ENCODE results near the gene NR3C1. TPM values are rescaled to one million over a fixed set of nuclear protein-coding genes. Genes with fewer than 3 reads are reported as not detected.

The NR3C1 gene
- total RNA-seq: 10 to 100 TPM; 51.2 to 54.0 TPM

DNA sequence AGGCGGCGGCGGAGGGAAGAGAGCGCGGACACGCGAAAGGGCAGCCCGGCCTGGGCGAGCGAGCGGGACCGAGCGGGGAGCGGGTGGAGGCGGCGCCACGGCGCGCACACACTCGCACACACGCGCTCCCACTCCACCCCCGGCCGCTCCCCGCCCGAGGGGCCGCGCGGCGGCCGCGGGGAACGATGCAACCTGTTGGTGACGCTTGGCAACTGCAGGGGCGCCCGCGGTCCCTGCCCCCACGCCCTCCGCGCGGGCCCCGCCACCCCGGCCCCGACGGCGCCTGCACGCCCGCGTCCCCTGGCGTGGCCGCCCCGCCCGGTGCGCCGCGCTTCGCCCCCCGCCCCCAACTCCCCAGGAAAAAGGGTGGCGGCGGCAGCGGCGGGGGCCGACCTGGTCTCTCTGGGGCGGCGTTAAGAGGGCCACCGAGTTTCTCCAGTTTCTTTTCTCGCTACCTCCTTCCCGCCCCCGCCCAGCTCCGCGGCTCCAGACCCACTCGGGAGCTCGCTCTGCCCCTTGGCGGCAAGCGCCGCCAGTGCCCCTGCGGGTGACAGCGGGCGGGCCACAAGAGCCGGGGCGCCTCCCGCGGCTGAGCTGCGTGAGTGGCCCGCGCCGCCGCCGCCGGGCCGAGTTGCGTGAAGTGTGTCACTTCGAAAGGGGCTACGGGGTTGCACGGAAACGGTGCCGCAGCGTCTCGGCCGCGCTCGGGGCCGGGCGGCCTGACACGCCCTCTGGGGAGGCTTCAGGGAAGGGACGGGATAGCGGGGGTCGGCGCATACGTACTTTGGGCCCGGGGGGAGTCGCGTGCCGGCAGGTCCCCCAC is at the start of gene NR3C1:
Gene NR3C1, minus strand, starts transcription at position 94 of the 823 bp plus-strand sequence. CDS start 2,847 bp downstream, outside the sequence.
- DNase-seq: peak; percentile 88
- peaks cover 3% of the 10 kb centered on the region for H3K27me3 Mint-ChIP-seq
- H3K4me1 Mint-ChIP-seq: peaks cover 42% of the 10 kb centered on the region
- peak within 1 kb of the TSS; percentile 99 for H3K27ac Mint-ChIP-seq
- no peaks in the 10 kb centered on the region for H3K9me3 Mint-ChIP-seq
- H3K36me3 Mint-ChIP-seq: peaks cover 37% of the 10 kb centered on the region
- peak within 1 kb of the TSS; percentile 88 for H3K4me3 Mint-ChIP-seq

DNA sequence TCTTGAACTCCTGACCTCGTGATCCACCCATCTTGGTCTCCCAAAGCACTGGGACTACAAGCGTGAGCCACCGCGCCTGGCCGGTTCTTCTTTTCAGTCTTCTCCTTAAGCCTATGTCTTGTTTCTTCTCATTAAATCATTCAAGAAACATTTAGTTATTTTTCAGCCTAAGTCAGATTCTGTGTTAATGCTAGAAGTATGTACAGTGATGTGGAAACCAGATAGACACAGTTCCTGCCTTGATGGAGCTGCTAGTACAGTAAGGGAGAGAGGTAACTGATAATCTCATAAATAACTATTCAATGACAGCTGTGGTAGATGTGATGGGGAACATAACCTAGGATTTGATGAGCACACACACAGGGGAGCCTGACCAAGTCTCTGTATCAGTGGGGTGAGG is 46.3 kb upstream of the NR3C1 start:
- Mint-ChIP-seq H3K4me3 (no peak overlapping the region), H3K9me3 (no peaks in the 10 kb centered on the region), H3K27ac (no peak overlapping the region), H3K4me1 (peaks cover 15% of the 10 kb centered on the region), H3K36me3 (no peaks in the 10 kb centered on the region), H3K27me3 (no peaks in the 10 kb centered on the region)
- DNase-seq: no peak

DNA sequence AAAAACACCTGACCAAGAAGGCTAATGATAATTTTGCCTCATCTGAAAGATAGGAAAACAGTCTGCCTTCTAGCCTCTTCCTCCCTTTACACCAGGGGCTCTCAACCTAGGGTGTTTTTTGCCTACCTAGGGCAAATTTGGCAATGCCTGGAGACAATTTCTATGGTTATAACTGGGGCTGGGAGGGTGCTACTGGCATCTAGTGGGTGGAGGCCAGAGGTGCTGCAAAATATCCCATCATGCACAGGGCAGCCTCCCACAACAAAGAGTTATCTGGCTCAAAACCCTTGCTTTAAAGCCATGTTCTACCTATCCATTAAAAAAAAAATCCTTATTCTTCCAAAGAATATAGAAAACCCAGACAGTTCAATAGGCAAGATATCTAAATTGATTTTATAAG is 45.0 kb upstream of the NR3C1 start:
- H3K36me3 Mint-ChIP-seq: no peaks in the 10 kb centered on the region
- H3K27ac Mint-ChIP-seq: no peak overlapping the region
- H3K4me3 Mint-ChIP-seq: no peak overlapping the region
- no peaks in the 10 kb centered on the region for H3K9me3 Mint-ChIP-seq
- H3K27me3 Mint-ChIP-seq: no peaks in the 10 kb centered on the region
- DNase-seq: no peak
- peaks cover 15% of the 10 kb centered on the region for H3K4me1 Mint-ChIP-seq

DNA sequence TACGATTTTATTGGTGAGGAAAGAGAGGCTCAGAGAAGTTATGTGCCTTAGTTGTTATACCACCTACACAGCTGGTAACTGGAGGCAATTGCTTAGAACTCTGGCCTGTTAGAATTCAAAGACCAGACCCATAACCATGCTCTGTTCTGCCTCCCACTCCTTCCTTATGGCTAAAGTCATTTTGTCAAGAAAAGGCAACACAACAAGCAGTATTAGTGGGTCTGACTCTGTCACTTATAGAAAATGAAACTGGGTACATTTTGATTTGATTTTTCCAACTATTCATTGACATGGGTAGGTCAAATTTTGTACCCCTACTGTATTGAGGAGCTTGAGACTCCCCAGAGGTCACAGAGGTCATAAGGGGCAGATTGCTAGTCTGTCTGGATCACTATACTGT is 44.5 kb upstream of the NR3C1 start:
- Mint-ChIP-seq H3K4me3 (no peak overlapping the region), H3K27ac (no peak overlapping the region), H3K9me3 (no peaks in the 10 kb centered on the region), H3K27me3 (no peaks in the 10 kb centered on the region), H3K4me1 (peaks cover 15% of the 10 kb centered on the region), H3K36me3 (no peaks in the 10 kb centered on the region)
- DNase-seq: no peak

DNA sequence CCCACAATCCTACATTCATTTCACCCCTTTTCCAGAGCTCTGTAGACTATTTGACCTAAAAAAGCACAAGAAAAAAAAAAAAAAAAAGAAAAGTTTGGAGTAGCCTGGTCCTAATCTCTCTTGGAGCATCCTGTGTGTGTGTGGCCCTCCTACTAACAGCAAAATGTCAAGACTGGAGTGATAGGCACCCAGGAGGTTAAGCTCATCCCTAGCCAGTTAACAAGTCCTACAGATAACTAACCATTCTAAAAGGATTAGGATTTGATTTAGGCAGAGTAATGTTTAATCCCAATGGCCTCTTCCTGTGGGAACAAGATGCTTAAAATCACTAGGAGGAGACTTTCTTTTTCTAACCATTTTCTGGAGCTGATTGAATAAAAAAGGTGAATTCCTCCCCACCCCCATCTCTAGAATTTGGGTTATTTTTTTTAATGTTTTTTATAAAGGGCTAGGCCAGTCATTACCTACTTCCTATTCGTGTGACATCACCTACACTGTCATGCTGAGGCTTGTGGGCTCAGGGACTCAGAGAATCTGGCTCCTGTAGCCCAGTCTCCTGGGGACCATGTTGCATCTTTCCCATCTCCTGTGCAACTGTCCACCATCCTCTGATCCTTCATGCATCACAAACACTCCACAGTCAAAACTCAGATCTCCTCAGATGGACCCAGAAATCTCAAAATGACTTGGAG is 43.2 kb upstream of the NR3C1 start:
- Mint-ChIP-seq H3K4me3 (no peak overlapping the region), H3K4me1 (peaks cover 15% of the 10 kb centered on the region), H3K36me3 (no peaks in the 10 kb centered on the region), H3K9me3 (no peaks in the 10 kb centered on the region), H3K27ac (peak overlapping the region; percentile 12), H3K27me3 (no peaks in the 10 kb centered on the region)
- no peak for DNase-seq

DNA sequence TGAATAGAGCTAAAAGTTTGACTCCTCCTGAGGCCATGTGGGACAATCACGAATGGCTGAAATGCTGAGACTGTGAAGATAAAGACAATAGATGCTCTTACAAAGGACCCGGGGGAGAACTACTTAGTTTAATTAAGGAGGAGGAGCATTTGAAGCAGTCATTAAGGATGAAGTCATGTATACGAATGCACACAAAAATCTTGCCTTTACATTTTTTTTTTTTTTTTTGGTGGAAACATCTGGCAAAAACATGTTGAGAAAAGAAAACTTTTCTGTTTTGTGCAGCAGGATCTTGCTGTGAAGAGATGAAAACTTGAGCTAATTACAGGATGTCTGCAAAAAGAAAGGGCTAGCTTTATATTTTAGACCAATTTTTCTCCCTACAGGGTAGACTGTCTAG is 42.3 kb upstream of the NR3C1 start:
- H3K27me3 Mint-ChIP-seq: no peaks in the 10 kb centered on the region
- H3K4me3 Mint-ChIP-seq: no peak overlapping the region
- H3K9me3 Mint-ChIP-seq: no peaks in the 10 kb centered on the region
- DNase-seq: no peak
- H3K27ac Mint-ChIP-seq: no peak overlapping the region
- H3K36me3 Mint-ChIP-seq: no peaks in the 10 kb centered on the region
- peaks cover 15% of the 10 kb centered on the region for H3K4me1 Mint-ChIP-seq

DNA sequence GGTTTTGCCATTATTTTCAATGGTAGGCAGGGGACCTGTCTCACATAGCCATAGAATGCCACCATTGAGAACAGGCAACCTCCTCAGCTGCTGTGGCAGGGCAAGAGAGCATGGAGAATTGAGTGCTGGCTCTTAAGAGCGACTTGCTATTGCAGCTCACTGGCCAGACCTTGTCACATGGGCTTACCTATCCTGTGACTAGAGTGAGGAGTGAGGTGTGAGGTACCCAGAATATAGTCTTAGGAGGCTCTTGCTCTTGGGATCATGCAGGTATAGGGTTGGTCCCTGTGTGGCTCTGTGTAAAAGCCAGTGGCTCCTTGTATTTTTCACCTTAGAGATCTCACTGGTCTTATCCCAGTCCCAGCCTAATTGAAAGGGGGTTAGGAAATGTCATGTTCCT is 39.8 kb upstream of the NR3C1 start:
- Mint-ChIP-seq H3K27me3 (no peaks in the 10 kb centered on the region), H3K36me3 (no peaks in the 10 kb centered on the region), H3K4me3 (no peak overlapping the region), H3K9me3 (no peaks in the 10 kb centered on the region), H3K4me1 (peaks cover 11% of the 10 kb centered on the region), H3K27ac (no peak overlapping the region)
- no peak for DNase-seq

DNA sequence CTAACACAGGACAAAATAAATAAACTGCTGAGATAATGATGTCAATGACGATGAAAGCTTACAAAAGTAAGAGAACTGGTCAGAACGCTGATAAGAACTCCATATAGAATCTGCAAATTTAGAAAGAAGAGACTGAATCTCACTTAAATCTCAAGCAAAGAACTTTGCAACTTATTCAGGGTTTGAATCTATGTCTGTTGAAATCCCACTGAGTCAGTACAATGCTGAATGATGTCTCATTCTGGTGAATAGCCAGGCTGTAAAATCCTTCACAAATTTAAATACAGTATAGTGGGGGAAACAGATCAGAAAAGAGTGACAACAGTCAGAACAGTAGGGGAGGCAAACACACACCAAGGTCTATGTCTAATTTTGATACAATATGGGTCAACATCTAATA is 38.9 kb upstream of the NR3C1 start:
- Mint-ChIP-seq H3K36me3 (no peaks in the 10 kb centered on the region), H3K27me3 (no peaks in the 10 kb centered on the region), H3K4me1 (peaks cover 12% of the 10 kb centered on the region), H3K9me3 (no peaks in the 10 kb centered on the region), H3K27ac (no peak overlapping the region), H3K4me3 (no peak overlapping the region)
- no peak for DNase-seq

DNA sequence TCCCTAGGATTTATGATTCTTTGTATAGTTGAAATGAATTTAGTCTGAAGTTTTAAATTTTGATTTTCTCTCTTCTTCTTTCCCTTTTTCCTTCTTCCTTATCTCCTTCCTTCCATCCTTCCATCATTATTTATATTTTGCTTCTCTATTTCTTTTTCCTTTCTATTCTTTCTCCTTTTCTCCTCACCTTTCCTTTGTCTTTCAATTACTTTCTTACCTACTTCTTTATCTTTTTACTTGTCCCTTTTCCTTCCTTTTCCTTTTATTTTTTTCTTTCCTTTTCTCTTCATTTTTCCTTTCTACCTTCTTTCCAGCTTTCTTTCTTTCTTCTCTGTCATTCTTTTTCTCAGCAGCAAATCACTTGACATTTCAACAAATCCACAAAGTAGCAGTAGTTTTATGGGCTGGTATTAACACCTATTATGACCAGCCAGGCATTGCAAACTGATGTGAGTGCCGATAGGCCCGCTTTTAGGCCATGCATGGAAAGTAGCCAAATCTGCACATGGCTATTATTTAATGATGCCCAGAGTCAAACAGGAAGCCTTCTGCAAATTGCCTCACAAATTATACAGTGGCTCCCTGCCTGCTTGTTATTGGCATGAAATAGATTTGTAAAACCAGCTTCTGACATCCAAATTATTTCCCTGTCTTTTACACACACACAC is 37.1 kb upstream of the NR3C1 start:
- H3K4me3 Mint-ChIP-seq: no peak overlapping the region
- H3K27me3 Mint-ChIP-seq: no peaks in the 10 kb centered on the region
- H3K4me1 Mint-ChIP-seq: peaks cover 23% of the 10 kb centered on the region
- H3K9me3 Mint-ChIP-seq: no peaks in the 10 kb centered on the region
- H3K36me3 Mint-ChIP-seq: no peaks in the 10 kb centered on the region
- H3K27ac Mint-ChIP-seq: no peak overlapping the region
- DNase-seq: no peak

DNA sequence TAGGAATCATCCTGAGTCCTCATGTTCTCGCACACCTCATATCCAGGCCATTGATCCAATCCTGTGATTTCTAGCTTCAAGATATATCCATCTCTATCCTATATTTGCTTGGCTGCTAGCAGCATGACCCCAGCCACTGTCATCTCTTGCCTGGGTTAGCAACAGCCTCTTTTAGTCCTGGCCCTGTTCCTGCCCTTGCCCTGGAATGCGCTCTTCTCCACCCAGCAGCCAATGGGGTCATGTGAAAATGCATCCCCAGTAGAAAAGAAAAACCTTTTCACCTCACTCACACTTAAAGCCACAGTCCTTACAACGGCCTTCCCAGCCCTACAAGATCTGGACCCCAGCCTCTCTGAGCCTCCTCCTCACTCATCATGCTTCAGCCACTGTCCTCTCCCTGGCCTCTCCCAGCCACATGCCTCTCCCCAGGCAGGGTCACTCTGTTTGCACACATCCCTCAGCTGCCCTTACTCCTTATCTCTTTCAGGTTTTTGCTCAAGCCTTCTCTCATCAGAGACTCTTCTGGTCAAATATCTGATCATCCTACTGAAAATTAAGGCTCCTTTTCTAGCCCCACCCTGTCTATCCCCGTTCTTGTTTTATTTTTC is 34.3 kb upstream of the NR3C1 start:
- peaks cover 3% of the 10 kb centered on the region for H3K36me3 Mint-ChIP-seq
- no peak overlapping the region for H3K4me3 Mint-ChIP-seq
- H3K9me3 Mint-ChIP-seq: no peaks in the 10 kb centered on the region
- peaks cover 49% of the 10 kb centered on the region for H3K4me1 Mint-ChIP-seq
- no peaks in the 10 kb centered on the region for H3K27me3 Mint-ChIP-seq
- H3K27ac Mint-ChIP-seq: no peak overlapping the region
- DNase-seq: no peak

DNA sequence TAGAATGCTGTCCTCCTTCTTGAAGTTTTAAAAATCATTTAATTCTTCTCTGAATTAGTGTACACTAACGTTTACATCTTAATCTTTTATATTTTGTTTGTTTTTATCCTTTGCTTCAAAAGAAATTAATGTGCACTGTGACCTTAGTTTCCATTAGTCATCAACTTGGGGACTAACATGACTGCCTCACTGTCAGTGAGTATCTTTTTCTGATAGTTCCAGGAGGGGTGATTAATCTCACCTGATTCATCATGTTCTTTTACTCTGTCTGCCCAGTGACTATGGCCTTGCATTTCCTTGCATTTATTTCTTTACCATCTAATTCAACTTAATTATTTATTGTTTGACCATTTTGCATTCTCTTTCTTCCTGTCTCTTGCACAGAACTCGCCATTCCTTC is 33.4 kb upstream of the NR3C1 start:
- H3K9me3 Mint-ChIP-seq: no peaks in the 10 kb centered on the region
- H3K36me3 Mint-ChIP-seq: peaks cover 3% of the 10 kb centered on the region
- no peak overlapping the region for H3K4me3 Mint-ChIP-seq
- H3K27me3 Mint-ChIP-seq: no peaks in the 10 kb centered on the region
- peaks cover 56% of the 10 kb centered on the region for H3K4me1 Mint-ChIP-seq
- peak overlapping the region; percentile 30 for H3K27ac Mint-ChIP-seq
- DNase-seq: no peak

DNA sequence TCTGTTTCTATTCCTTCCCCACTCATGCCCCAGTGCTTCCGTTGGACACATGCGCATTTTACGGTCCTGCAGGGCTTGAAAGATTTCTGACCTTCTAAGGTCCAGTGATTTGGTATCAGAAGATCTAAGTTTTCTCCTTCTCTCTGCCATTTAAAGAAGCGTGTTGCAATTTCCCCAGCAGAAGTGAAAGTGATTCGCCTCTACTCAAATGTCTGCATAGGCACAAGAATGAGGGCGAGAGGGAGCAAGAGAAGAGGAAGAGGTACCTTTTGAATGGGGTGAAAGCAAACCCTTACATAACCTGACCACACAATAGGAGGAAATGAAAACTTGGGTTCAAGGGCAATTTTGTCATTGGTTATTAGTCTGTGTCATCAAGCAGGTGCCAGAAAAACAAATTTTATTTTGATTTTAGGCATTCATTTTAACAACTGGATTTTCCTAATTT is 31.7 kb upstream of the NR3C1 start:
- Mint-ChIP-seq H3K36me3 (peaks cover 5% of the 10 kb centered on the region), H3K27ac (peak overlapping the region; percentile 96), H3K4me1 (peaks cover 66% of the 10 kb centered on the region), H3K4me3 (peak overlapping the region; percentile 88), H3K27me3 (no peaks in the 10 kb centered on the region), H3K9me3 (no peaks in the 10 kb centered on the region)
- DNase-seq: no peak

DNA sequence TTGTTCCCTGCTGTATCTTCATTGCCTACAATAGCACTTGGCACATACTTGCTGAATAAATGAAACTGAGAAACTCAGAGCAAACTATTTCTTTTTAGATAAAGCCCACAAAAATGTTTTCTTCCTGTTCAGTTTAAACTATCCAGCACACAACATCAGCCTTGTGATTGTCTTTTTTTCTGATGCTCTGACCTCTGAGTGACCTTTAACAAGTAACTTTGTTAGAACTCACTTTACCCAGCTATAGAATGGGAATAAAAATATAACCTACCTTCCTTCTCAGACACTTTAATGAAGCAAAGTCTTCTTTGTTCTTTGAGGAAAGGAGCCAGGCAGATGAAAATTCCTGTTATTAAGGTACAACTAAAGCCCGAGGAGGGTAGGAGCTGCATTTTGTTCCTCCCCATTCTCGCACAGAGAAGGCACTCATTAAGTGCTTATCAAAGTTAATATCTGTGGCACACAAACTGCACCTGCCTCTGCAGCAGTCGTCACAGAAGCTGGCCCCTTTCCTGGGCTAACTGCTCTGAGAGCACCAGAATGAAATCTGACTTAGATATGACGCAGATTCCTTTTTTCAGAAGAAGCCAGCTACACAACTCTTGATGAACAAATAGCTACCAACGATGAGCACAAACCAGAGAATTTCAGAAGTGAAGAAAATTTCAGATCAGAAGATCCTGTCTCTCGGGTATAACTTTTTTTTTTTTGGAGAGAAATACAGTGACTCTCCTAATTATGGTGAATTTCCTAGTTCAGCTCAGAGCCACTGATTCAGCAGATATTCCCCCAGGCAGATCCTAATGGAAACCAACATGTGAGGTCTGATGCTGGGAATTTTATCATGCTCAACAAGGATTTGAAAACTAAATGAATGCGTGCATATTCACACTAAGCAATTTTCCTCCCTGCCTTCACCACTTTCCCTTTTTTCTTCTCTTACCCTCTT is 31.0 kb upstream of the NR3C1 start:
- Mint-ChIP-seq H3K4me3 (peak overlapping the region; percentile 88), H3K4me1 (peaks cover 66% of the 10 kb centered on the region), H3K9me3 (no peaks in the 10 kb centered on the region), H3K27me3 (no peaks in the 10 kb centered on the region), H3K36me3 (peaks cover 5% of the 10 kb centered on the region), H3K27ac (peak overlapping the region; percentile 96)
- DNase-seq: peak; percentile 26

DNA sequence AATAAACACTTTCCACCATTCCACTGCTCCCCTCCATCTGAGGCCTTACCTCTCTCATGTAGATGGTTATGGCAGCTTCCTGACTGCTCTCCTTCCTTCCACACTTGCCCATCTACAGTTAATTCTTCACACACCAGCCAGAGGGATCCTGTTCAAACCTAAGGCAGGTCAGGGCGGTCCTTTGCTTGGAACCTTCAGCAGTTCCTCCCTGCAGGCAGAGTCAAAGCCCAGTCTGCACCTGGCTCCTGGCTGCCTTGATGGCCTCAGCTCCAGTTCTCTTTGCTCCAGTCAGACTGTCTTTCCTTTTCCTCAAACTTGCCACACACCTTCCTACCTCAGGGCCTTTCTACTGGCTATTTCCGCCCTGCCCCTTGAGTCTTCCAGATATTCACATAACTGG is 30.2 kb upstream of the NR3C1 start:
- no peak for DNase-seq
- H3K27me3 Mint-ChIP-seq: no peaks in the 10 kb centered on the region
- peak overlapping the region; percentile 96 for H3K27ac Mint-ChIP-seq
- peaks cover 71% of the 10 kb centered on the region for H3K4me1 Mint-ChIP-seq
- peak overlapping the region; percentile 88 for H3K4me3 Mint-ChIP-seq
- peaks cover 5% of the 10 kb centered on the region for H3K36me3 Mint-ChIP-seq
- H3K9me3 Mint-ChIP-seq: no peaks in the 10 kb centered on the region
